ENCODE data around the gene OR10H3. TPM values are rescaled to one million over a fixed set of nuclear protein-coding genes. Genes with fewer than 3 reads are reported as not detected.

The OR10H3 gene
- total RNA-seq, 1 donor from 2014 or later: not detected

- Histone ChIP-seq H3K9ac (ENCODE audit: low read depth in 1 of 3, low read length in 3 of 3) (no peak overlapping the region), H3K27ac (ENCODE audit: low read depth, low read length) (no peak overlapping the region), H3K9me3 (ENCODE audit: control insufficient read depth in 3 of 3, low read length in 3 of 3) (no peaks in the 10 kb centered on the region), H3K36me3 (ENCODE audit: control insufficient read depth in 3 of 3, insufficient read depth in 3 of 3, low read length in 3 of 3) (no peaks in the 10 kb centered on the region), H3K27me3 (ENCODE audit: control insufficient read depth in 3 of 3, insufficient read depth in 3 of 3, low read length in 3 of 3) (peaks cover 0 to 12% (median 11%) of the 10 kb centered on the region in 3 donors), H3K4me3 (ENCODE audit: low read length in 3 of 3) (no peak overlapping the region), H3K4me1 (ENCODE audit: control insufficient read depth in 3 of 3, insufficient read depth in 3 of 3, low read length in 3 of 3) (no peaks in the 10 kb centered on the region)
Measured at GRCh38 chr19:15790096-15790495, 52.3 kb downstream of the OR10H3 start.

Other genes with a start within 250 kb of the OR10H3 start
- gene CYP4F22, start 229.5 kb upstream of the OR10H3 start, total RNA-seq: not detected
- gene CYP4F8, start 122.8 kb upstream of the OR10H3 start, total RNA-seq: not detected
- 0.52 TPM for gene CYP4F3, start 97.1 kb upstream of the OR10H3 start, total RNA-seq
- gene CYP4F12, start 64.9 kb upstream of the OR10H3 start, total RNA-seq: 1.0 TPM
- gene OR10H2, start 10.0 kb upstream of the OR10H3 start, total RNA-seq: not detected
- not detected for gene OR10H5, start 49.7 kb downstream of the OR10H3 start, total RNA-seq
- gene OR10H1, start 77.7 kb downstream of the OR10H3 start, total RNA-seq: not detected
- not detected for gene CYP4F2, start 160.1 kb downstream of the OR10H3 start, total RNA-seq
- not detected for gene CYP4F11, start 196.5 kb downstream of the OR10H3 start, total RNA-seq
- gene OR10H4, start 211.0 kb downstream of the OR10H3 start, total RNA-seq: not detected

Measured in skeletal muscle tissue (tissue), 4 donors.